Measurements from ENCODE around the gene LNPK.

GRCh38 chr2:175965773-175966172, 36.3 kb downstream of the LNPK start:
- no peak for TF ChIP-seq CTCF (IDR thresholded peaks at IDR 0.05)
- TF ChIP-seq POLR2A (IDR thresholded peaks at IDR 0.05): no peak
- TF ChIP-seq EP300 (IDR thresholded peaks at IDR 0.05): no peak
